ENCODE measurements around the gene RELL1.

RELL1 gene

GRCh38 chr4:37591349-37591748 is 94.8 kb downstream of the RELL1 start:
- no peak for DNase-seq

GRCh38 chr4:37590016-37590415 is 96.2 kb downstream of the RELL1 start:
- no peak for DNase-seq

GRCh38 chr4:37588150-37588549 is 98.0 kb downstream of the RELL1 start:
- DNase-seq = no peak

- no peak for DNase-seq
These were observed 100.0 kb downstream of the RELL1 start for GRCh38 chr4:37586194-37586593.

GRCh38 chr4:37584493-37585060 is 101.6 kb downstream of the RELL1 start:
- no peak for DNase-seq

GRCh38 chr4:37584071-37584470 is 102.1 kb downstream of the RELL1 start:
- no peak for DNase-seq

- DNase-seq = no peak
These were observed 112.6 kb downstream of the RELL1 start for GRCh38 chr4:37573566-37573965.

GRCh38 chr4:37568489-37568888 is 117.7 kb downstream of the RELL1 start:
- no peak for DNase-seq

GRCh38 chr4:37567836-37568235 is 118.3 kb downstream of the RELL1 start:
- DNase-seq = no peak

GRCh38 chr4:37562592-37562991 is 123.6 kb downstream of the RELL1 start:
- no peak for DNase-seq

GRCh38 chr4:37561803-37562207 is 124.4 kb downstream of the RELL1 start:
- DNase-seq = no peak

- no peak for DNase-seq
These were observed 124.9 kb downstream of the RELL1 start for GRCh38 chr4:37561196-37561802.
